Fibroblast of pulmonary artery (primary cell): Measurements from ENCODE around the gene E2F7.

Experiments used
- DNase-seq: peaks from one replicate; pipeline ENCODE4 v3.0.0-alpha.2; 2010; ENCODE audit warnings: low read depth
- H3K4me3 ChIP-seq: replicated peaks from 2 replicates; pipeline ENCODE4 v1.5.1; 2011; ENCODE audit warnings: low read depth, mild to moderate bottlenecking, control low read depth, low read length, moderate library complexity
- CTCF ChIP-seq: IDR thresholded peaks from 2 replicates; pipeline ENCODE4 v1.5.1; 2011; ENCODE audit warnings: mild to moderate bottlenecking, control low read depth, low read length, inconsistent platforms; ENCODE audit errors: missing control alignments

Gene E2F7

GRCh38 chr12:76998386-76998785, 67.0 kb downstream of the E2F7 start:
- no peak for TF ChIP-seq CTCF
- no peak overlapping the region for H3K4me3 ChIP-seq
- DNase-seq = no peak

GRCh38 chr12:76997011-76997780, 68.2 kb downstream of the E2F7 start:
- no peak for TF ChIP-seq CTCF
- no peak for DNase-seq
- no peak overlapping the region for H3K4me3 ChIP-seq

- no peak for DNase-seq
- no peak for TF ChIP-seq CTCF
Observed at GRCh38 chr12:76990716-76991115, 74.7 kb downstream of the E2F7 start.

GRCh38 chr12:76984566-76984965, 80.8 kb downstream of the E2F7 start:
- TF ChIP-seq CTCF = no peak
- DNase-seq = no peak
- no peak overlapping the region for H3K4me3 ChIP-seq

More at GRCh38 chr12:76990716-76991115, 74.7 kb downstream of the E2F7 start:
- H3K4me3 ChIP-seq = no peak overlapping the region

- no peak for DNase-seq
- H3K4me3 ChIP-seq = no peak overlapping the region
- no peak for TF ChIP-seq CTCF
Observed at GRCh38 chr12:76983420-76983819, 81.9 kb downstream of the E2F7 start.

GRCh38 chr12:76980196-76980595, 85.2 kb downstream of the E2F7 start:
- DNase-seq = no peak
- H3K4me3 ChIP-seq = no peak overlapping the region
- no peak for TF ChIP-seq CTCF
